Fibroblast of mammary gland (primary cell): ENCODE data around the gene WWOX.
A peak's percentile ranks its signal among the peaks of the same experiment; 100 is the strongest.

ENCODE experiments used
- DNase-seq: peaks from one replicate; pipeline ENCODE4 v3.0.0-alpha.2; 2010; ENCODE audit warnings: low read depth
- H3K4me3 ChIP-seq: 2 replicates; pipeline ENCODE4 v1.5.1; 2011; ENCODE audit warnings: low read depth, mild to moderate bottlenecking, low read length, moderate library complexity; ENCODE audit not compliant: control insufficient read depth
- TF ChIP-seq, protein P1 (sequence below): conservative IDR thresholded peaks from 2 replicates; pipeline ENCODE4 v1.5.1; 2011; ENCODE audit warnings: low read depth, low read length, inconsistent platforms; ENCODE audit not compliant: control insufficient read depth, insufficient read depth

The WWOX gene

DNA sequence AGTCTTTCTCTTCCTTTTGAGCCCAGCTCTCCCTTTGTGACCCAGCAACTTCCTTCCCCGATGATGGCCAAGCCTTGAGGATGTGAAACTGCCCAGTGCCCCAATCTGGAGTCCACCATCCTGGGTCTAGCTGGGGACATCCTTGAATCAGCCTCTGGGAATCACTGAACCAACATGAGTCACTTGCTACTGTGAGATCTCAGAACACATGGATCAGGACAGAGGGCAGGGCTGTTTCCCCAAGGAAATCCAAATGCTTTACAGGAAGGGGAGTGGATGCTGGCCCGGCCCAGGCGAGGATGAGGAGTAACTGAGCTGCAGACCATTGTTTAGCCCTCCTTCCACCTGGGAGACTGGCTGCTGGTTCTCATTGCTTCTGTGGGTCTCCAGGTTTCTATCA lies 547.6 kb downstream of the WWOX start:
- TF ChIP-seq, protein P1, sequence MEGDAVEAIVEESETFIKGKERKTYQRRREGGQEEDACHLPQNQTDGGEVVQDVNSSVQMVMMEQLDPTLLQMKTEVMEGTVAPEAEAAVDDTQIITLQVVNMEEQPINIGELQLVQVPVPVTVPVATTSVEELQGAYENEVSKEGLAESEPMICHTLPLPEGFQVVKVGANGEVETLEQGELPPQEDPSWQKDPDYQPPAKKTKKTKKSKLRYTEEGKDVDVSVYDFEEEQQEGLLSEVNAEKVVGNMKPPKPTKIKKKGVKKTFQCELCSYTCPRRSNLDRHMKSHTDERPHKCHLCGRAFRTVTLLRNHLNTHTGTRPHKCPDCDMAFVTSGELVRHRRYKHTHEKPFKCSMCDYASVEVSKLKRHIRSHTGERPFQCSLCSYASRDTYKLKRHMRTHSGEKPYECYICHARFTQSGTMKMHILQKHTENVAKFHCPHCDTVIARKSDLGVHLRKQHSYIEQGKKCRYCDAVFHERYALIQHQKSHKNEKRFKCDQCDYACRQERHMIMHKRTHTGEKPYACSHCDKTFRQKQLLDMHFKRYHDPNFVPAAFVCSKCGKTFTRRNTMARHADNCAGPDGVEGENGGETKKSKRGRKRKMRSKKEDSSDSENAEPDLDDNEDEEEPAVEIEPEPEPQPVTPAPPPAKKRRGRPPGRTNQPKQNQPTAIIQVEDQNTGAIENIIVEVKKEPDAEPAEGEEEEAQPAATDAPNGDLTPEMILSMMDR, result no peak
- no peak overlapping the region for H3K4me3 ChIP-seq

DNA sequence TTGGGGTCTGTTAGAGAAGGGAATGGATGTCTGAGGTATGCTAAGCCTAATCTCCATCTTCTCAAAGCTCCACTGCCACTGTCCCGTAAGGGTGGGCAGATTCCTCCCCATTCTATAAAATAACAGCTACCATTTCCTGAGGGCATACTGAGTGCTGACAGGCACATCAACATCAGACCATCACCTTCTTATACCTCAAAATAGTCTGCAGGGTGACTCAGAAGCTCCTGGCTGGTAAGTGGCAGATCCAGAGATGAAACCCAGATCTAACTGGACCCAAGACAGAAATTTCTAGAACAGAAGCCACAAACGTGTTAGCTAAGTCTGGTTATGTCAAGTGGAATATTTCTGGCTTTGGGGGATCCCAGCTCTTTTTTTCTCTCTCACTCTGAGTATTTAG lies 548.0 kb downstream of the WWOX start:
- TF ChIP-seq, protein P1, result no peak
- no peak for DNase-seq
- H3K4me3 ChIP-seq, result no peak overlapping the region

More for the DNA sequence above, 547.6 kb downstream of the WWOX start:
- peak; percentile 10 for DNase-seq

DNA sequence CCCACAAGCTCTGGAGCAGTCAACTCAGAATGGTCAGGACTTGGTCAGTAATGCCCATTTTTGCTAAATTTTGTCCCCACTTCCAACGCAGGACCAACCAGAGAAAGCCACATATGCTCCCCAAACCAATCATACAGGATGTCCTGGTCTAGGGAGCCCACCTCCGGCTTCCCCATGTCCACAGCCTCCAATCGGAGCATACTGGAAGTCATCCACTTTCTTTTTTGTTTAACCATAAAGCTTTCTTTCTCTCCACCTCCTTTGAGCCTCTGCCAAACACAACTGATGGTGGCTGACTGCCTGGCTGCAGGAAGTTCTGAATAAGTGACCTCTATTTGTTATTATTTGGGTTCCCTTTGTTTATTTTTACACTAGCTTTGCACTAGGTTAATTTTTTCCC lies 549.1 kb downstream of the WWOX start:
- TF ChIP-seq, protein P1, result no peak
- no peak overlapping the region for H3K4me3 ChIP-seq
- DNase-seq, result peak; percentile 7

DNA sequence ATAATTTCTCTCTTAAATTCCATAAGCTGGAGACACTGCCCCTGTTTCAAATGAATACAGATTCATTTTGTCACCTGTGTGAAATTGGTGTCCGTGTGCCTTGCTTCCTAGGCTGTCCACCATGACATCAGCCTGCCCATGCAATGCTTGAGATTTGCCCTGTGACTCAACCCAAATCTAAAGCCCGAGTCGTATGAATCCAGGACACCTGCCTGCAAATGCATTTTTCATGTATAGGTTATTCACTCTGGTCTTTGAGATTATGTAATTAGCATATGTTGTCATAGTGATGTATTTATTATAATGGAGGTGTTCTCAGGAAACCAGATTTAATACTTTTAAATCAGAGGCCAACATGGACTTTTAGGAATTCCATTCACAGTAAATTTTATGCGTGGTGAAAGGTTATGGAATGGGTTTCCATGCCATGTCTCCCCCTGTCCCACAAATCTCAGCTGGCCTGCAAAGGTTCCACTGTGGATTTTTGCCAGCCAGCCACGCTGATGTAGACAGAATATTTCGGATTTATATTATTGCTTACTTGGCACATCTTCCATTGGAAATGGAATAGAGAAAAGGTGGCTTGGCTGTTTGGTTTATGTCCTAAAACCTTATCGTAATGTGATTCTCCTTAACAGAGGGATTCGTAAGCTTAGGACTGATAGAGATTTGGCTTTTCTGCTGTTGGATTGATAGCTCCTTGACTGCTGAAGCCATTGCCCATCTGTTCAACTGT lies 551.1 kb downstream of the WWOX start:
- no peak for DNase-seq
- TF ChIP-seq, protein P1, result no peak

DNA sequence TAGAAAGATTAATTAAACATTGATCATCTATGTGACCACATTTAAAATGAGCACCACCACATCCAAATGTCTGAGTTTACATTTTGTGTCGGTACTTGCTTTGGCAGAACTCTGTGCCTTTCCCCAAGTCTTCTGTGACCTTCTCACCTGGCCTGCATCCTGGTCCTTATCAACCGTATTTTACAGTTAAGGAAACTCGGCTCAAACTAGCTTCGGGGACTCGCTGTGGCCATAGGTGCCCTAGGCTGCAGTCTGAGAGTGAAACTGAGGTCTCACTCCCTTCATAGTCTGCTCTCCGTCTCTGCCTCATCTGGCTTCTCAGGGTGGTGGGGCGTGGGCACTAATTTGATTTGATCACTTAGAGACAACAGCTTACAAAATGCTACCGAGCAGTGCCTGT lies 555.5 kb downstream of the WWOX start:
- TF ChIP-seq, protein P1, result no peak
- H3K4me3 ChIP-seq, result no peak overlapping the region
- DNase-seq, result no peak

More for the DNA sequence above, 551.1 kb downstream of the WWOX start:
- H3K4me3 ChIP-seq, result no peak overlapping the region

DNA sequence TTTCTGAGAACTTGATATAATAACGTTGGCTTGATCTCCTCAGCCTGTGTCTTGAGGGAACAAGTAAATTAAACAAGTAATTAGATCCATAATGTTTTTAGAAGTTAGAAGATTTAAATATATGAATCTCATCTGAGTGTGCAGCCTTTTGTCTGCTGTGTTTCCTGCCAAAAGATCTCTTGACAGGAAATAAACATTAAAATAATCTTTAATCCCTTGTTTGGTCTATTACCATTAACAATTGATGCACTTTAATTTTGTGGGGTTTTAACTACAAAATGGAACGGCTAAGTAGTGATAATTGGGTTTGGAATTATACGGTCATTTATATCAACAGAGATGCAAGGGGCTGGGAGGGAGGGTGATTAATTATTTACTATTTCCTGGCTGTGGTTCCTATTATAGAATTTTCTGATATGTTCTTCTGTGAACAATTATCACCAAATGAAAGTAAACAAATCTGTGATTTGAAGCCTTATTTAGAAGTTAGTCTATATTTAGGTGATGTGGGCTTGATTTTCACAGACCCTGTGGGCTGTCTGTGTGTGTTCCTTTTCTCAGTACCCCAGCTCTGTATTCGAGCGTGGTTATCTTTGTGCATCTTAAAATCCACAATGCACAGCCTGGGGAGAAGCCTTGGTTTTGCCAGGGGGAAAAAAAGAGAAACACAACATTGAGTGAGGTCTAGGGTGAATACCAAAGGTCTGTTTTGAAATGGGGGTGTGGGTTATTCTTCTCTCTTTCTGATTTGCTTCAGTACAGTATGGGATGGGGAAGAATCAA lies 556.1 kb downstream of the WWOX start:
- TF ChIP-seq, protein P1, result no peak
- no peak overlapping the region for H3K4me3 ChIP-seq
- DNase-seq, result no peak

DNA sequence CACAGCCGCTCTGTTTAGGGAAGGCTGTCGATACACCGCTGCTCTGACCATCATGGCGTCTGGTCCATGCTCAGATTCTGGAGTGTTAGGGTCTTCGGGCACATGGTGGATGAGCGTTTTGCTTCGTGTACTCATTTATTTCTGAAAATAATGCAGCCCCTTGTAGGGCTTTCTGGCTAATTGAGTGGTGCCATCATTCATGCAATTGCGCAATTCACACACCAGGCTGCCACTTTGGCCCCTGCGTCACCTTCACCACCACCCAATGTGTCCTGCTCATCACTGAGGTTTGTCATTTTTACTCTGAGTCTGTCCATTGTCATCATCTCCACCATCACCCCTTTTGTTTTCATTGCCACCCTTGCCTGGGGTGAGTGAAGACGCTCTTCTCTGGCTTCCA lies 557.4 kb downstream of the WWOX start:
- H3K4me3 ChIP-seq, result no peak overlapping the region
- TF ChIP-seq, protein P1, result no peak
- DNase-seq, result no peak
